ENCODE data around the gene TTC12.

- TF ChIP-seq POLR2AphosphoS5 (IDR thresholded peaks at IDR 0.05; ENCODE audit: low read depth, low read length) (no peak), CTCF (IDR thresholded peaks at IDR 0.05) (no peak), TAF1 (IDR thresholded peaks at IDR 0.05; ENCODE audit: borderline replicate concordance, low read depth, low read length) (no peak), GABPA (IDR thresholded peaks at IDR 0.05; ENCODE audit: low read depth) (no peak), MAX (IDR thresholded peaks at IDR 0.05; ENCODE audit: low read depth) (no peak), YY1 (IDR thresholded peaks at IDR 0.05; ENCODE audit: low read depth) (no peak), RAD21 (IDR thresholded peaks at IDR 0.05; ENCODE audit: low read length) (no peak), RXRA (IDR thresholded peaks at IDR 0.05; ENCODE audit: borderline replicate concordance, low read depth) (no peak), NFIC (IDR thresholded peaks at IDR 0.05; ENCODE audit: borderline replicate concordance) (no peak), ZBTB33 (IDR thresholded peaks at IDR 0.05; ENCODE audit: borderline replicate concordance, low read depth) (no peak), TEAD4 (IDR thresholded peaks at IDR 0.05; ENCODE audit: borderline replicate concordance, insufficient read depth) (no peak), MXI1 (IDR thresholded peaks at IDR 0.05; ENCODE audit: low read depth, low read length) (no peak)
Observed at GRCh38 chr11:113319085-113319484, 4.7 kb downstream of the TTC12 start.
